NCI-H2107 treated with DMSO at 0.1 percent for 48 hours (cell line): ENCODE measurements around the gene SPRN.
"Not testable (repeated sequence)": the region's sequence is repeated elsewhere in the genome, so short reads cannot be mapped to it uniquely, and the experiment has no call there.

Experiments
- DNase-seq: peaks from one replicate; lab custom pipeline; 2025; ENCODE audit not compliant: unreplicated experiment; lab: John Stamatoyannopoulos, UW

Gene SPRN

GRCh38 chr10:133424601-133425000 lies at the start of gene SPRN:
Gene SPRN, minus strand, starts transcription at chr10:133424625. Its CDS starts 944 bp downstream, at chr10:133423681.
- not testable (repeated sequence) for DNase-seq

GRCh38 chr10:133474027-133474426 lies 49.6 kb upstream of the SPRN start:
- DNase-seq, result no peak

GRCh38 chr10:133473270-133473669 lies 48.8 kb upstream of the SPRN start:
- DNase-seq, result no peak

GRCh38 chr10:133471300-133472109 lies 47.1 kb upstream of the SPRN start:
- no peak for DNase-seq

- not testable (repeated sequence) for DNase-seq
These were observed 44.8 kb upstream of the SPRN start for GRCh38 chr10:133469205-133469604.

- no peak for DNase-seq
These were observed 43.0 kb upstream of the SPRN start for GRCh38 chr10:133467286-133467911.

GRCh38 chr10:133466683-133467275 lies 42.4 kb upstream of the SPRN start:
- DNase-seq, result no peak

GRCh38 chr10:133465950-133466474 lies 41.6 kb upstream of the SPRN start:
- DNase-seq, result no peak

- no peak for DNase-seq
These were observed 40.9 kb upstream of the SPRN start for GRCh38 chr10:133465191-133465949.

- no peak for DNase-seq
These were observed 40.2 kb upstream of the SPRN start for GRCh38 chr10:133464582-133465031.

- no peak for DNase-seq
These were observed 38.3 kb upstream of the SPRN start for GRCh38 chr10:133462512-133463305.

- DNase-seq, result no peak
These were observed 37.4 kb upstream of the SPRN start for GRCh38 chr10:133461841-133462240.

- DNase-seq, result no peak
These were observed 36.6 kb upstream of the SPRN start for GRCh38 chr10:133461027-133461426.

GRCh38 chr10:133460208-133460769 lies 35.9 kb upstream of the SPRN start:
- DNase-seq, result no peak

GRCh38 chr10:133459454-133460207 lies 35.2 kb upstream of the SPRN start:
- no peak for DNase-seq

- no peak for DNase-seq
These were observed 34.5 kb upstream of the SPRN start for GRCh38 chr10:133458710-133459453.

GRCh38 chr10:133458021-133458709 lies 33.7 kb upstream of the SPRN start:
- no peak for DNase-seq
